Measurements from ENCODE around the gene CCDC9B.

DNA sequence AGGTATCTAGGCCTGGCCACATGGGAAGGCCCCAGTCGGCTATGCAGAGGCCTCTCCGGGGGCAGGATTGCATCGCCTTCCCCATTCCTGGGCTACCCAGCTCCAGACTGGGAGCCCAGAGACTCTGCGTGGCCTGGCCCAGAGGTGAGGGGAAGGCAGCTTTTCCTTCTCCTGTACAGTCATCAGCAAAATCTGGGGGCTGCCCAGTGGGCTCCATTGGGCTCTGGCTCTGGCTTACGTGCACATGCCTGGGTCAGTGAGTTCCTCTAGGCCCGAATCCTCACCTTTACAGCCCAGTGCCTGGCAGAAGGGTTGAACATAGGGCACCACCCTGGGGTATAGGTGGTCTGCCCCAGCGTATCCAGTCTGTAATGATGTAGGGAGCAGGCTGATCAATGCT, 53.9 kb downstream of the CCDC9B start:
- TF ChIP-seq, protein P1, sequence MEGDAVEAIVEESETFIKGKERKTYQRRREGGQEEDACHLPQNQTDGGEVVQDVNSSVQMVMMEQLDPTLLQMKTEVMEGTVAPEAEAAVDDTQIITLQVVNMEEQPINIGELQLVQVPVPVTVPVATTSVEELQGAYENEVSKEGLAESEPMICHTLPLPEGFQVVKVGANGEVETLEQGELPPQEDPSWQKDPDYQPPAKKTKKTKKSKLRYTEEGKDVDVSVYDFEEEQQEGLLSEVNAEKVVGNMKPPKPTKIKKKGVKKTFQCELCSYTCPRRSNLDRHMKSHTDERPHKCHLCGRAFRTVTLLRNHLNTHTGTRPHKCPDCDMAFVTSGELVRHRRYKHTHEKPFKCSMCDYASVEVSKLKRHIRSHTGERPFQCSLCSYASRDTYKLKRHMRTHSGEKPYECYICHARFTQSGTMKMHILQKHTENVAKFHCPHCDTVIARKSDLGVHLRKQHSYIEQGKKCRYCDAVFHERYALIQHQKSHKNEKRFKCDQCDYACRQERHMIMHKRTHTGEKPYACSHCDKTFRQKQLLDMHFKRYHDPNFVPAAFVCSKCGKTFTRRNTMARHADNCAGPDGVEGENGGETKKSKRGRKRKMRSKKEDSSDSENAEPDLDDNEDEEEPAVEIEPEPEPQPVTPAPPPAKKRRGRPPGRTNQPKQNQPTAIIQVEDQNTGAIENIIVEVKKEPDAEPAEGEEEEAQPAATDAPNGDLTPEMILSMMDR (IDR thresholded peaks at IDR 0.05; ENCODE audit: low read length) = no peak
- no peak for TF ChIP-seq EZH2 (optimal IDR thresholded peaks at IDR 0.05; ENCODE audit: low read depth, low read length)
- TF ChIP-seq EZH2phosphoT487 (IDR thresholded peaks at IDR 0.05; ENCODE audit: low read length) = no peak
